ENCODE results near the gene ANKRD45.
"Not testable (repeated sequence)": the region's sequence is repeated elsewhere in the genome, so short reads cannot be mapped to it uniquely, and the experiment has no call there.

Gene ANKRD45

GRCh38 chr1:173570370-173571007 is 99.2 kb downstream of the ANKRD45 start:
- DNase-seq, result no peak

GRCh38 chr1:173568483-173568882 is 101.2 kb downstream of the ANKRD45 start:
- DNase-seq, result no peak

GRCh38 chr1:173563846-173564245 is 105.8 kb downstream of the ANKRD45 start:
- not testable (repeated sequence) for DNase-seq

DNA sequence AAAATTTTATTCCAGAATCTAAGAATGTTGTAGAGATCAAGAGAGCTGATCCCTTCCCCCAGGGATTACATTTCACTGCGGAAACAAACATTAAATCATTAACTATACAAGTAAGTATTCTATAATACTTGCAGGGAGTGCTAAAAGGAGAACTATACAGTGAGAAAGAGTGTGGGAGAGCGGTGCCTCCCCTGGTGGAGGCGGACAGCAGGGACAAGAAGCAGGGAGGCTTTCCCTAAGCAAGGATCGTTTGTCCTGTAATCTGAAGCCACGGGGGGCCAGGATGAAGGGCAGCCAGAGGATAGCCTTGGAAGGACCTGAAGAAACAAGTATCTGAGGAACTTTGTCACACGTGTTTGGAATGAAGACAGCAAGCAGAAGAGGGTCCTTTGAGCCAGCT is 106.8 kb downstream of the ANKRD45 start:
- DNase-seq, result no peak

DNA sequence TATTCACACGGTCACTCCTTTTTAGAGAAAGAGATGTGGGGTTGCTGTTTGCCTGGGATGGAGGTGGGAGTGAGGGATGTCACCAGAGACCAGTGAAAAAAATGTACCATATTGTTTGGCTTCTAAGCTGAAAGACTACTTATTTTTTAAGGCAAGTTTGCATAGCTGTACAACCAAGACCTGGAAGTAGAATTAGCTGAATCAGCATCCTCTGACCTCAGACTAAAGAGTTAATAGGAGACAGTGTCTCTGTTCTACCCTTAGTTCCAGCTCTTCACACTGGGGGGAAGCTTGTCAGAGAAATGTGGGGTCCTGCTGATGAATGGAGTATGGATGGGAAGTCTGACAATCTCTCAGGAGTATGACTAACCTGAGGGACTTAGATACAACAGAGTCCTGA is 108.4 kb downstream of the ANKRD45 start:
- no peak for DNase-seq

GRCh38 chr1:173560285-173560880 is 109.3 kb downstream of the ANKRD45 start:
- no peak for DNase-seq
